Measurements from ENCODE around the gene CRIM1. TPM values are rescaled to one million over a fixed set of nuclear protein-coding genes. Genes with fewer than 3 reads are reported as not detected.

The CRIM1 gene
- total and polyA plus RNA-seq, 2 of the 8 experiments (the other 6 are each of a cell fraction or from before 2014, with no cell fraction given): 9.4 to 28.4 TPM

DNA sequence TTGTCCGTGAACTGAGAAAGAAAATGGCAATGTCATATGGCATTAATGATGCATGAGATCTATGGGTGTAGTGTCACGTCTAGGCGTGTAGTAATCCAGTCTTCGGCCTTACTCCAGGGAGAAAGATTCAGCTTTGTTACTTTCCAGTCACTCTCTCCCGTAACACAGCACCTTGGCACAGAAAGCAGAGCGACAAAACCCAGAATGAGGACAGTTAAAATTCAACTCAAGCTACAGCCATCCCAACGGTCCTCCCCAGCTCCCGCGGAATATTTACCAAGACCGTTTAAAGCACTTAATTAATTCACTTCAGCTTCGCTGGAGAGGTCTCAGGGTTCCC is 797 bp upstream of the CRIM1 start:
- DNase-seq (ENCODE audit: low read depth in 1 of 2, low spot score in 2 of 2): no peak
- H2AK5ac ChIP-seq (ENCODE audit: low read depth, low read length): no peak overlapping the region
- no peak overlapping the region for H4K8ac ChIP-seq (ENCODE audit: extremely low read depth, insufficient read depth, low read length)
- peaks cover 3 to 16% (median 14%) of the 10 kb centered on the region in 4 experiments; a peak in 4 of 7 replicates for H3K4me1 ChIP-seq (replicated peaks in 1 of 4; ENCODE audit: control insufficient read depth in 3 of 4, insufficient read depth in 4 of 4, low read length in 3 of 4)
- H2BK12ac ChIP-seq (ENCODE audit: low read depth, low read length): no peak overlapping the region
- H3K4ac ChIP-seq (replicated peaks; ENCODE audit: insufficient read length, low read depth, low read length): no peak overlapping the region
- H4K91ac ChIP-seq (replicated peaks; ENCODE audit: insufficient read length, low read length): no peak overlapping the region
- no peak overlapping the region for H2BK120ac ChIP-seq (replicated peaks; ENCODE audit: low read depth, low read length)
- no peaks in the 10 kb centered on the region for H3K9me3 ChIP-seq (ENCODE audit: insufficient read depth in 2 of 2, low read depth in 1 of 2, low read length in 1 of 2)
- no peak overlapping the region for H3K14ac ChIP-seq (ENCODE audit: insufficient read length)
- no peaks in the 10 kb centered on the region for H3K36me3 ChIP-seq (ENCODE audit: control insufficient read depth in 2 of 4, insufficient read depth in 4 of 4, low read length in 3 of 4)
- H4K20me1 ChIP-seq (replicated peaks in 1 of 2; ENCODE audit: control insufficient read depth in 1 of 2, insufficient read depth in 2 of 2, low read length in 2 of 2): peaks cover 8 to 14% of the 10 kb centered on the region in 2 experiments
- WGBS, 2 experiments (ENCODE audit: extremely low coverage in 1 of 2, insufficient coverage in 1 of 2, insufficient read length in 1 of 2, insufficient replicate concordance in 2 of 2, low coverage in 1 of 2, low lambda C conversion rate in 2 of 2, missing lambda C conversion rate in 1 of 2): 11% methylated on average over 11 of the region's 11 CpGs; no CpG with 5 or more reads in 1 of the 2 experiments
- peaks cover 12% of the 10 kb centered on the region for H3K23me2 ChIP-seq (ENCODE audit: low read depth, low read length)
- H3K4me3 ChIP-seq (ENCODE audit: extremely low read depth in 1 of 4, insufficient read depth in 2 of 4, low read depth in 3 of 4, low read length in 4 of 4): peak overlapping the region; percentile 53 to 93 (median 84)
- no peak overlapping the region for H3K27ac ChIP-seq (ENCODE audit: low read depth, low read length)
- no peaks in the 10 kb centered on the region for H3K79me1 ChIP-seq (ENCODE audit: low read depth, low read length)
- POLR2A ChIA-PET (ENCODE audit: partially characterized antibody): interaction anchor here (0.6 to 2.6 kb wide), 12 partner anchors 10 to 189 kb away, joined by 3 to 16 read pairs (median 5); no protein-coding TSS in a partner anchor
- no peak for FAIRE-seq
- no peak overlapping the region for H3K23ac ChIP-seq (ENCODE audit: insufficient read length)
- H2AFZ ChIP-seq (ENCODE audit: low read length): peak overlapping the region; percentile 48; the same call in 1 of the 2 replicates
- H2BK15ac ChIP-seq (ENCODE audit: low read length): no peak overlapping the region
- H3K56ac ChIP-seq (replicated peaks; ENCODE audit: insufficient read length, low read depth, low read length): no peak overlapping the region
- H2BK5ac ChIP-seq (ENCODE audit: low read depth, low read length): no peak overlapping the region
- no peak overlapping the region for H2BK20ac ChIP-seq (ENCODE audit: low read length)
- peak overlapping the region; percentile 51 for H3K18ac ChIP-seq (ENCODE audit: extremely low read depth, low read length)
- peaks cover 0 to 6% (median 0%) of the 10 kb centered on the region in 4 experiments; a peak in 2 of 7 replicates for H3K27me3 ChIP-seq (replicated peaks in 1 of 4; ENCODE audit: control insufficient read depth in 3 of 4, extremely low read depth in 1 of 4, insufficient read depth in 3 of 4, low read length in 3 of 4)
- H3K4me2 ChIP-seq (ENCODE audit: insufficient read depth in 1 of 2, low read depth in 2 of 2, low read length in 2 of 2): peak overlapping the region; percentile 82 to 97
- CTCF ChIA-PET (ENCODE audit: partially characterized antibody): interaction anchor here (1.0 to 7.8 kb wide), 9 partner anchors 17 to 310 kb away, joined by 3 to 99 read pairs (median 4); no protein-coding TSS in a partner anchor
- peak overlapping the region; percentile 31 to 60 (median 49); a peak in 6 of 7 replicates for H3K9ac ChIP-seq (replicated peaks in 1 of 4; ENCODE audit: extremely low read depth in 1 of 4, low read depth in 3 of 4, low read length in 3 of 4)
- TF ChIP-seq, protein P1, sequence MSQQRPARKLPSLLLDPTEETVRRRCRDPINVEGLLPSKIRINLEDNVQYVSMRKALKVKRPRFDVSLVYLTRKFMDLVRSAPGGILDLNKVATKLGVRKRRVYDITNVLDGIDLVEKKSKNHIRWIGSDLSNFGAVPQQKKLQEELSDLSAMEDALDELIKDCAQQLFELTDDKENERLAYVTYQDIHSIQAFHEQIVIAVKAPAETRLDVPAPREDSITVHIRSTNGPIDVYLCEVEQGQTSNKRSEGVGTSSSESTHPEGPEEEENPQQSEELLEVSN (IDR thresholded peaks at IDR 0.05): no peak
- 0 out of 2 replicates have a peak, but pooled peaks have one; percentile 49 for TF ChIP-seq SP4 (IDR thresholded peaks at IDR 0.05; ENCODE audit: low read length)
- no peak overlapping the region for H4K5ac ChIP-seq (ENCODE audit: insufficient read length, low read depth, low read length)
- H3K79me2 ChIP-seq (ENCODE audit: control insufficient read depth in 1 of 2, insufficient read depth in 2 of 2, low read length in 2 of 2): peaks cover 17 to 46% of the 10 kb centered on the region in 2 experiments
